KMS-11 (cell line): ENCODE measurements around the gene TREH.

ENCODE experiments used
- H2AFZ ChIP-seq: fragments of 200-600 bp; sonication (generic); 2 replicates; pipeline ENCODE4 v1.6.1; 2016; ENCODE audit warnings: antibody characterized with exemption, mixed run types, low read depth
- H3K27ac ChIP-seq: fragments of 200-600 bp; sonication (generic); 2 replicates; pipeline ENCODE4 v1.6.1; 2016; ENCODE audit warnings: mild to moderate bottlenecking, mixed run types
- H3K27me3 ChIP-seq: fragments of 200-600 bp; sonication (generic); 2 replicates; pipeline ENCODE4 v1.6.1; 2017; ENCODE audit warnings: mild to moderate bottlenecking, low read depth, mixed run types, moderate library complexity; ENCODE audit not compliant: insufficient read depth
- H3K36me3 ChIP-seq: fragments of 200-600 bp; sonication (generic); 2 replicates; pipeline ENCODE4 v1.6.1; 2017; ENCODE audit warnings: mild to moderate bottlenecking, mixed run types; ENCODE audit not compliant: insufficient read depth
- H3K4me1 ChIP-seq: fragments of 200-600 bp; sonication (generic); 2 replicates; pipeline ENCODE4 v1.6.1; 2016; ENCODE audit warnings: mild to moderate bottlenecking, low read depth, mixed run types; ENCODE audit not compliant: poor library complexity, severe bottlenecking
- H3K4me2 ChIP-seq: fragments of 200-600 bp; sonication (generic); 2 replicates; pipeline ENCODE4 v1.7.0; 2016; ENCODE audit warnings: mild to moderate bottlenecking, mixed run types
- H3K4me3 ChIP-seq: fragments of 200-600 bp; sonication (generic); IDR thresholded peaks from 2 replicates; pipeline ENCODE4 v1.6.1; 2017; ENCODE audit warnings: low read depth, low read length, mixed read lengths; ENCODE audit not compliant: insufficient read depth
- H3K79me2 ChIP-seq: fragments of 200-600 bp; sonication (generic); 2 replicates; pipeline ENCODE4 v1.6.1; 2016; ENCODE audit warnings: low read depth, mixed run types; ENCODE audit not compliant: insufficient read depth
- H3K9ac ChIP-seq: fragments of 200-600 bp; sonication (generic); 2 replicates; pipeline ENCODE4 v1.6.1; 2016; ENCODE audit warnings: mild to moderate bottlenecking, mixed run types
- H4K20me1 ChIP-seq: fragments of 200-600 bp; sonication (generic); 2 replicates; pipeline ENCODE4 v1.6.1; 2016; ENCODE audit warnings: mild to moderate bottlenecking, mixed run types; ENCODE audit not compliant: insufficient read depth
- TF ChIP-seq, protein P1 (sequence below): fragments of 200-600 bp; sonication (generic); conservative IDR thresholded peaks from 2 replicates; pipeline ENCODE4 v1.6.1; 2017; ENCODE audit warnings: low read depth, mild to moderate bottlenecking, antibody characterized with exemption, low read length, moderate library complexity, mixed read lengths

TREH gene

DNA sequence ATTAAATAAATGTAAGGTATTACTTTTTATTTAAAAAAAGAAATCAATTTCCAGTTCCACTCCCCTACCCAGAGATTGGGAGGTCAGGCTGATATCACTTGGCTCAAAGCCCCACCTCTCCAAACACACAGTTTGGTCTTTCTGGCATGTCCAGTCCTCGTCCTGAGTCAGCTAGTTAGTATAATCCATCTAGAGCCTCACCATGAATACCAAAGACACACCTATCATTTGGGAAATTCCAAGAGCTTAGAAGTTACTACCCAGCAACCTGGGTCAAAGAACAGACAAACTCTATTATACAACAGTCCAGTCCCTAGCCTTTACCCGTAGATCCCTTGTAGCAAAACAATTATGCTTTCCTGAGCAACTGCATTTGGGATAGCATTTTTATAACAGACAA lies 9.4 kb downstream of the TREH start:
- Histone ChIP-seq H2AFZ (no peak overlapping the region), H3K27ac (no peak overlapping the region), H3K4me3 (no peak overlapping the region), H3K9ac (no peak overlapping the region), H4K20me1 (no peaks in the 10 kb centered on the region), H3K27me3 (no peaks in the 10 kb centered on the region), H3K79me2 (no peaks in the 10 kb centered on the region), H3K36me3 (no peaks in the 10 kb centered on the region), H3K4me1 (no peaks in the 10 kb centered on the region), H3K4me2 (no peak overlapping the region)
- TF ChIP-seq, protein P1, sequence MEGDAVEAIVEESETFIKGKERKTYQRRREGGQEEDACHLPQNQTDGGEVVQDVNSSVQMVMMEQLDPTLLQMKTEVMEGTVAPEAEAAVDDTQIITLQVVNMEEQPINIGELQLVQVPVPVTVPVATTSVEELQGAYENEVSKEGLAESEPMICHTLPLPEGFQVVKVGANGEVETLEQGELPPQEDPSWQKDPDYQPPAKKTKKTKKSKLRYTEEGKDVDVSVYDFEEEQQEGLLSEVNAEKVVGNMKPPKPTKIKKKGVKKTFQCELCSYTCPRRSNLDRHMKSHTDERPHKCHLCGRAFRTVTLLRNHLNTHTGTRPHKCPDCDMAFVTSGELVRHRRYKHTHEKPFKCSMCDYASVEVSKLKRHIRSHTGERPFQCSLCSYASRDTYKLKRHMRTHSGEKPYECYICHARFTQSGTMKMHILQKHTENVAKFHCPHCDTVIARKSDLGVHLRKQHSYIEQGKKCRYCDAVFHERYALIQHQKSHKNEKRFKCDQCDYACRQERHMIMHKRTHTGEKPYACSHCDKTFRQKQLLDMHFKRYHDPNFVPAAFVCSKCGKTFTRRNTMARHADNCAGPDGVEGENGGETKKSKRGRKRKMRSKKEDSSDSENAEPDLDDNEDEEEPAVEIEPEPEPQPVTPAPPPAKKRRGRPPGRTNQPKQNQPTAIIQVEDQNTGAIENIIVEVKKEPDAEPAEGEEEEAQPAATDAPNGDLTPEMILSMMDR = no peak

DNA sequence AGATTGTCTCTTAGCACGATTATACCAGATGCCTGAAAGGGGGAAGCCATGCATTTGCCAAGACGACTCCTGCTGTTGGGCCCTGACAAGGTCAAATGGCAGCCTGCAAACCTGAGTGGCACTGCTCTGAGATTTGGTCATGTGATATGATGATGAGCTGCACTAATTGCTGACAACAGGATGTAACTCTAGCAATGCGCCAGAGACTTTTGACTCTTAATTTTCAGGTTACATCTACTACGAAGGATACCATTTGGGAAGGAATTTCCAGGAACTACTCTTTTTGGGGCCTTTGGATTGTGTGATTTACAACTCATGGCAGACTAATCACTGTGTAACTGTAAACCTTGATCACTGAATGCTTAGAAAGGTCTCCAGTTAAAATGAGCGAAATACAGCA lies 13.1 kb downstream of the TREH start:
- Histone ChIP-seq H3K36me3 (no peaks in the 10 kb centered on the region), H3K27ac (no peak overlapping the region), H3K4me3 (no peak overlapping the region), H3K27me3 (no peaks in the 10 kb centered on the region), H3K4me1 (no peaks in the 10 kb centered on the region), H2AFZ (no peak overlapping the region), H3K4me2 (no peak overlapping the region), H3K9ac (no peak overlapping the region), H4K20me1 (no peaks in the 10 kb centered on the region), H3K79me2 (no peaks in the 10 kb centered on the region)
- TF ChIP-seq, protein P1 = no peak

DNA sequence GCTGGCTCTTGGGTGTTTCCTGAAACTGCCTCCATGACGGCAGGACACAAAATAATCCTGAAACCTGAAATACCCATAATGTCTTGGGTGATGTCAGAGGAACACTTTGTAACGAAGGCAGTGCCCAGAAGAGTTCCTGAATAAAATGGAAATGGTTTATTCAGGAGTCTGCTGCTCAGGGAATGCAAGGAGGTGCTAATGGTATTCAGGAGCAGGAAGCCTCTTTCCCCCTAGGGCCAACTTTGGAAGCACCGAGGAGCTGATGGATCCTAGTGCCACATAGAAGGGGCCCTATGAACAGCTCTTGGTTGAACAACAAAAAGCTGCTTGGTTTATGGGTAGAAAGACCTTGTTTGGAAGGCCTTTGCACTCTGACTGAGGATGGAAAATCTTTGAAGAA lies 15.5 kb downstream of the TREH start:
- no peaks in the 10 kb centered on the region for H4K20me1 ChIP-seq

DNA sequence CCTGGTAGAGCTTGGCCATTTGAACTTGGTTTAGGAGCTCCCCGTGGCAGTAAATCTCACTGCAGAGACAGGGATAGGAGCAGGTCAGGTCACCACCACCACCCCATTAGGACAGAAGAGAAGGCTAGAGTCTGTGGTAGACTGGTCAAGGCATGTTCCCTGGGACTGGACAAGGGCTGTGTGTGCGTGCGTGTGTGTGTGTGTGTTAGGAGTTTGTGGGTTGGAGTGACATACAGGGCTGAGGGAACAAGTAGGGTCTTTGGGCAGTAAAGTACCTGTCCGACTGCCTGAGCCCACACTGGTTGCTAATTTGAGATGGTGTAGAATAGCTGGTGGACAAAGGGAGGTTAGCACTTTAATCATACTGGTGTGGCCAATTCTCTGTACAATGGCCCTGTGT lies 16.1 kb downstream of the TREH start:
- H3K9ac ChIP-seq = no peak overlapping the region
- H3K4me2 ChIP-seq = no peak overlapping the region
- no peak overlapping the region for H2AFZ ChIP-seq
- TF ChIP-seq, protein P1 = no peak
- no peaks in the 10 kb centered on the region for H3K27me3 ChIP-seq
- no peak overlapping the region for H3K4me3 ChIP-seq
- no peaks in the 10 kb centered on the region for H3K4me1 ChIP-seq
- no peak overlapping the region for H3K27ac ChIP-seq
- no peaks in the 10 kb centered on the region for H4K20me1 ChIP-seq
- no peaks in the 10 kb centered on the region for H3K79me2 ChIP-seq
- no peaks in the 10 kb centered on the region for H3K36me3 ChIP-seq

More for the DNA sequence above, 15.5 kb downstream of the TREH start:
- Histone ChIP-seq H2AFZ (no peak overlapping the region), H3K27me3 (no peaks in the 10 kb centered on the region), H3K27ac (no peak overlapping the region), H3K4me2 (no peak overlapping the region), H3K4me1 (no peaks in the 10 kb centered on the region), H3K36me3 (no peaks in the 10 kb centered on the region), H3K79me2 (no peaks in the 10 kb centered on the region), H3K9ac (no peak overlapping the region), H3K4me3 (no peak overlapping the region)
- TF ChIP-seq, protein P1 = no peak
